Neural progenitor cell (in vitro differentiated cells): ENCODE data around the gene RGMB.

Experiments used
- EZH2 ChIP-seq: fragments of 200-600 bp; sonication (generic); IDR thresholded peaks from 2 replicates; pipeline ENCODE4 v1.6.1; 2017; ENCODE audit warnings: antibody characterized with exemption, mild to moderate bottlenecking, moderate library complexity
- TF ChIP-seq, protein P1 (sequence below): fragments of 200-600 bp; sonication (generic); IDR thresholded peaks from 2 replicates; pipeline ENCODE4 v1.5.1; 2017; ENCODE audit warnings: antibody characterized with exemption, mild to moderate bottlenecking

DNA sequence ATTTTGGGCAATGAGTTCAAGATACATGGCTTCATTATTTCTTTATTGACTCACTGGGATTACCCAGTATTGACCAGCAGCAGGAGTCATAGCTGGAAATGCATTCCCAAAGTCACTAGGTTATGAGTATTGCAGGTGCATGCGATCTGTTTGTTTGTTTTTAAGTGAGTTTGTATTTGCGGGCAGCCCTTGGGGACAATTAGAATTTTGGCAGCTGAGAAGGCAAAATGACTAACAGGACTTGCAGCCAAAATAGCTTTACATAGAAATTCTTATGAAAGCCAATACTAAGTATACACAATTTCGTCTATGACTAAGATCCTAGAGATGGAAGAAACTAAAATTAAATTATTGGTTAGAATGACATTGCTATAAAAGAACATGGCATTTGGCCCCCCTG is 18.1 kb upstream of the RGMB start:
- TF ChIP-seq, protein P1, sequence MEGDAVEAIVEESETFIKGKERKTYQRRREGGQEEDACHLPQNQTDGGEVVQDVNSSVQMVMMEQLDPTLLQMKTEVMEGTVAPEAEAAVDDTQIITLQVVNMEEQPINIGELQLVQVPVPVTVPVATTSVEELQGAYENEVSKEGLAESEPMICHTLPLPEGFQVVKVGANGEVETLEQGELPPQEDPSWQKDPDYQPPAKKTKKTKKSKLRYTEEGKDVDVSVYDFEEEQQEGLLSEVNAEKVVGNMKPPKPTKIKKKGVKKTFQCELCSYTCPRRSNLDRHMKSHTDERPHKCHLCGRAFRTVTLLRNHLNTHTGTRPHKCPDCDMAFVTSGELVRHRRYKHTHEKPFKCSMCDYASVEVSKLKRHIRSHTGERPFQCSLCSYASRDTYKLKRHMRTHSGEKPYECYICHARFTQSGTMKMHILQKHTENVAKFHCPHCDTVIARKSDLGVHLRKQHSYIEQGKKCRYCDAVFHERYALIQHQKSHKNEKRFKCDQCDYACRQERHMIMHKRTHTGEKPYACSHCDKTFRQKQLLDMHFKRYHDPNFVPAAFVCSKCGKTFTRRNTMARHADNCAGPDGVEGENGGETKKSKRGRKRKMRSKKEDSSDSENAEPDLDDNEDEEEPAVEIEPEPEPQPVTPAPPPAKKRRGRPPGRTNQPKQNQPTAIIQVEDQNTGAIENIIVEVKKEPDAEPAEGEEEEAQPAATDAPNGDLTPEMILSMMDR: no peak
- no peak for TF ChIP-seq EZH2
